Sciatic nerve (tissue), 2 donors: ENCODE results near the gene PP2D1. TPM values are rescaled to one million over a fixed set of nuclear protein-coding genes. Genes with fewer than 3 reads are reported as not detected.
"Not testable (repeated sequence)": the region's sequence is repeated elsewhere in the genome, so short reads cannot be mapped to it uniquely, and the experiment has no call there.

Experiments
- ATAC-seq: fragments of 200-7000 bp; cut with Tn5 transposase; one replicate; pipeline ENCODE4 v1.9.1; 2020; ENCODE audit warnings: mild to moderate bottlenecking, moderate library complexity
- DNase-seq: peaks from one replicate; pipeline ENCODE4 v3.0.0-alpha.2; 2020; ENCODE audit warnings: low spot score
- intact Hi-C: fragments of 100-400 bp; cut with DNase I; formaldehyde crosslinking; loops from one replicate; pipeline ENCODE4 v1.14.2; 2022
- total RNA-seq: library from RNA; stranded (reverse); fragmentation: NEBNext Ultra II Directional; extraction: Animal tissue kit (Norgen Biotek cat#: 25700); gene quantifications from one replicate; pipeline ENCODE4 v1.2.1, GENCODE V29; 2021
- donor health status: DM: no; HTN: no; CAD: no.
- donor health status: DM: no; HTN: no; CAD: no.

Gene PP2D1
- total RNA-seq: not detected

- intact Hi-C loops: no loop called here
- ATAC-seq: no peak
- no peak for DNase-seq
Measured at GRCh38 chr3:20012164-20012563, at the start of gene PP2D1. PP2D1 (minus strand) TSS chr3:20012264; CDS start chr3:20012072, 192 bp downstream.

- no peak for DNase-seq
- peak; percentile 86 for ATAC-seq
- intact Hi-C loops: no loop called here
Measured at GRCh38 chr3:20060974-20061685, 49.1 kb upstream of the PP2D1 start.

GRCh38 chr3:20059929-20060328, 47.9 kb upstream of the PP2D1 start:
- no peak for ATAC-seq
- no peak for DNase-seq
- intact Hi-C loops: no loop called here

GRCh38 chr3:20057612-20058180, 45.6 kb upstream of the PP2D1 start:
- peak; percentile 41 for ATAC-seq
- intact Hi-C loops: no loop called here
- DNase-seq: no peak

GRCh38 chr3:20056725-20057611, 44.9 kb upstream of the PP2D1 start:
- ATAC-seq (peak; percentile 52), DNase-seq (no peak)
- intact Hi-C loops: no loop called here

GRCh38 chr3:20055842-20056241, 43.8 kb upstream of the PP2D1 start:
- ATAC-seq (no peak), DNase-seq (no peak)
- intact Hi-C loops: no loop called here

- intact Hi-C loops: no loop called here
- DNase-seq: no peak
- ATAC-seq: peak; percentile 6
Measured at GRCh38 chr3:20055020-20055775, 43.1 kb upstream of the PP2D1 start.

GRCh38 chr3:20054549-20054987, 42.5 kb upstream of the PP2D1 start:
- ATAC-seq (peak; percentile 29), DNase-seq (no peak)
- intact Hi-C loops: no loop called here

GRCh38 chr3:20052851-20053250, 40.8 kb upstream of the PP2D1 start:
- intact Hi-C loops: no loop called here
- no peak for DNase-seq
- ATAC-seq: no peak

- ATAC-seq: no peak
- intact Hi-C loops: no loop called here
Measured at GRCh38 chr3:20051123-20051806, 39.2 kb upstream of the PP2D1 start.

GRCh38 chr3:20047976-20048883, 36.2 kb upstream of the PP2D1 start:
- intact Hi-C loops: loop anchor here (10.0 kb wide), 1 partner anchor 137 kb away; the partner anchor contains the start of gene SGO1
- ATAC-seq (peak; percentile 58), DNase-seq (no peak)

More at GRCh38 chr3:20051123-20051806, 39.2 kb upstream of the PP2D1 start:
- no peak for DNase-seq

GRCh38 chr3:20047341-20047779, 35.3 kb upstream of the PP2D1 start:
- DNase-seq: no peak
- no peak for ATAC-seq
- intact Hi-C loops: loop anchor here (10.0 kb wide), 1 partner anchor 137 kb away; the partner anchor contains the start of gene SGO1

GRCh38 chr3:20046556-20046955, 34.5 kb upstream of the PP2D1 start:
- no peak for ATAC-seq
- intact Hi-C loops: loop anchor here (10.0 kb wide), 1 partner anchor 138 kb away; the partner anchor contains the start of gene SGO1
- DNase-seq: no peak

GRCh38 chr3:20045141-20045540, 33.1 kb upstream of the PP2D1 start:
- not testable (repeated sequence) for ATAC-seq
- intact Hi-C loops: loop anchor here (10.0 kb wide), 1 partner anchor 140 kb away; the partner anchor contains the start of gene SGO1

GRCh38 chr3:20043825-20044224, 31.8 kb upstream of the PP2D1 start:
- intact Hi-C loops: loop anchor here (10.0 kb wide), 1 partner anchor 141 kb away; the partner anchor contains the start of gene SGO1
- ATAC-seq: no peak
- DNase-seq: no peak

More at GRCh38 chr3:20045141-20045540, 33.1 kb upstream of the PP2D1 start:
- DNase-seq: not testable (repeated sequence)

- peak; percentile 90 for DNase-seq
- intact Hi-C loops: loop anchor here (10.0 kb wide), 1 partner anchor 141 kb away; the partner anchor contains the start of gene SGO1
- peak; percentile 49 for ATAC-seq
Measured at GRCh38 chr3:20043396-20043795, 31.3 kb upstream of the PP2D1 start.

GRCh38 chr3:20042331-20042730, 30.3 kb upstream of the PP2D1 start:
- DNase-seq (no peak), ATAC-seq (no peak)
- intact Hi-C loops: loop anchor here (10.0 kb wide), 1 partner anchor 142 kb away; the partner anchor contains the start of gene SGO1
